Measurements from ENCODE around the gene TCP10L. TPM values are rescaled to one million over a fixed set of nuclear protein-coding genes. Genes with fewer than 3 reads are reported as not detected.
"Not testable (repeated sequence)": the region's sequence is repeated elsewhere in the genome, so short reads cannot be mapped to it uniquely, and the experiment has no call there.

Gene TCP10L
- total RNA-seq, 1 donor from 2014 or later: 0.78 TPM

GRCh38 chr21:32612075-32612998 is 27.0 kb upstream of the TCP10L start, which contains the start of gene CFAP298:
Gene CFAP298, minus strand, starts transcription at chr21:32612377. Its CDS starts 134 bp downstream, at chr21:32612243.
- TF ChIP-seq CTCF (IDR thresholded peaks at IDR 0.05): no peak
- intact Hi-C loops (cut with DNase I): no loop called here
- Histone ChIP-seq H3K4me1 (peaks cover 13% of the 10 kb centered on the region), H3K27me3 (no peaks in the 10 kb centered on the region), H3K27ac (peak within 1 kb of the TSS; percentile 96), H3K4me3 (peak within 1 kb of the TSS; percentile 71), H3K9me3 (no peaks in the 10 kb centered on the region), H3K36me3 (peaks cover 25% of the 10 kb centered on the region)
- peak; percentile 97 for ATAC-seq
- peak; percentile 94 for DNase-seq

GRCh38 chr21:32611471-32611997 is 26.2 kb upstream of the TCP10L start:
- H3K4me3 ChIP-seq: peak overlapping the region; percentile 71
- H3K36me3 ChIP-seq: peaks cover 33% of the 10 kb centered on the region
- no peak for TF ChIP-seq CTCF (IDR thresholded peaks at IDR 0.05)
- peaks cover 13% of the 10 kb centered on the region for H3K4me1 ChIP-seq
- intact Hi-C loops (cut with DNase I): no loop called here
- H3K9me3 ChIP-seq: no peaks in the 10 kb centered on the region
- ATAC-seq: peak; percentile 41
- H3K27me3 ChIP-seq: no peaks in the 10 kb centered on the region
- H3K27ac ChIP-seq: peak overlapping the region; percentile 96
- peak; percentile 73 for DNase-seq

GRCh38 chr21:32610940-32611339 is 25.6 kb upstream of the TCP10L start:
- ATAC-seq; H3K9me3 ChIP-seq; DNase-seq; intact Hi-C loops (cut with DNase I); H3K27me3 ChIP-seq; H3K27ac ChIP-seq: not testable (repeated sequence)
- Histone ChIP-seq H3K4me3 (peak overlapping the region; percentile 71), H3K4me1 (peaks cover 13% of the 10 kb centered on the region), H3K36me3 (peaks cover 39% of the 10 kb centered on the region)

GRCh38 chr21:32608851-32609250 is 23.5 kb upstream of the TCP10L start:
- Histone ChIP-seq H3K27ac (no peak overlapping the region), H3K4me1 (peaks cover 13% of the 10 kb centered on the region), H3K4me3 (no peak overlapping the region), H3K36me3 (peaks cover 60% of the 10 kb centered on the region), H3K9me3 (no peaks in the 10 kb centered on the region), H3K27me3 (no peaks in the 10 kb centered on the region)
- TF ChIP-seq CTCF (IDR thresholded peaks at IDR 0.05): no peak
- intact Hi-C loops (cut with DNase I): loop anchor here (10.0 kb wide), 1 partner anchor 204 kb away; no protein-coding TSS in a partner anchor
- DNase-seq (no peak), ATAC-seq (no peak)

GRCh38 chr21:32605469-32605868 is 20.1 kb upstream of the TCP10L start:
- H3K4me1 ChIP-seq: peaks cover 3% of the 10 kb centered on the region
- no peak for DNase-seq
- no peak overlapping the region for H3K4me3 ChIP-seq
- TF ChIP-seq CTCF (IDR thresholded peaks at IDR 0.05): no peak
- H3K27ac ChIP-seq: no peak overlapping the region
- ATAC-seq: no peak
- no peaks in the 10 kb centered on the region for H3K27me3 ChIP-seq
- no peaks in the 10 kb centered on the region for H3K9me3 ChIP-seq
- H3K36me3 ChIP-seq: peaks cover 87% of the 10 kb centered on the region
- intact Hi-C loops (cut with DNase I): loop anchor here (10.0 kb wide), 1 partner anchor 201 kb away; no protein-coding TSS in a partner anchor

- no peak for ATAC-seq
- no peak for TF ChIP-seq CTCF (IDR thresholded peaks at IDR 0.05)
- Histone ChIP-seq H3K27ac (no peak overlapping the region), H3K4me1 (no peaks in the 10 kb centered on the region), H3K27me3 (no peaks in the 10 kb centered on the region), H3K9me3 (no peaks in the 10 kb centered on the region), H3K36me3 (peaks cover 93% of the 10 kb centered on the region), H3K4me3 (no peak overlapping the region)
- intact Hi-C loops (cut with DNase I): loop anchor here (10.0 kb wide), 1 partner anchor 200 kb away; no protein-coding TSS in a partner anchor
- no peak for DNase-seq
These were observed 19.1 kb upstream of the TCP10L start for GRCh38 chr21:32604464-32604863.
